NCI-H345 (cell line): Measurements from ENCODE around the gene RBL2.
"Not testable (repeated sequence)": the region's sequence is repeated elsewhere in the genome, so short reads cannot be mapped to it uniquely, and the experiment has no call there.

ENCODE experiments used
- DNase-seq: peaks from one replicate; lab custom pipeline; 2025; lab: John Stamatoyannopoulos, UW

RBL2 gene

DNA sequence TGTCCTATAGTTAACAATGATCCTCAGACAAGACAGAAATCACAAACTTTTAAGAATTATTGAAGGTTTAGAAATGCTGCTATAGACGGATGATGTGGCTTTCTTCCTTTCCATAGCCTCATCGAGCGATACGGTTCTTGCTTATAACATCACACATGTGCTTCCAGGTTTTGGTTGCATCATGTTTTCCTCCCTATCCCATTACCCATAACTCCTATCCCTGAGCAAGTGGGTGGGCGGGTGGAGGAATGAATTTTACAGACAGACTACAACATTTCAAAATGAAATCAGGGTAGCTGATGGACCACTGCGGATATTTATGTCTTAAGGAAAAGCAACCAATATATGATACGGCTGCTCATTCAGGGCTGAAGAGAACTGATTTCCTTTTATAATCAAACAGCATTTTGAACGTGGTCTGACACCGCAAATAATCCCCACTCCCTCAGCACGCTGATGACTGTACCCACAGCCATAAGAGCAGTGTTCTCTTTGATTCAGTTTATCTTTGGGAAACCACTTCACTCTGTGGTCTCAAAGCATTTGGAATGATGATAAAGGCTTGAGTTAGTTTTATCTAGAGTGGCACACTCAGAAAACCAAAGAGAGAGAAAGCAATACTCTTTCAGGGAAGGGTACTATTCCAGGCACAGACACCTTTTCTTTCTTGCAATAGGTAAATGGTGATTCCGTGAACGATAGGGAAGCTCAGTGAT lies 73.4 kb downstream of the RBL2 start:
- DNase-seq: no peak

DNA sequence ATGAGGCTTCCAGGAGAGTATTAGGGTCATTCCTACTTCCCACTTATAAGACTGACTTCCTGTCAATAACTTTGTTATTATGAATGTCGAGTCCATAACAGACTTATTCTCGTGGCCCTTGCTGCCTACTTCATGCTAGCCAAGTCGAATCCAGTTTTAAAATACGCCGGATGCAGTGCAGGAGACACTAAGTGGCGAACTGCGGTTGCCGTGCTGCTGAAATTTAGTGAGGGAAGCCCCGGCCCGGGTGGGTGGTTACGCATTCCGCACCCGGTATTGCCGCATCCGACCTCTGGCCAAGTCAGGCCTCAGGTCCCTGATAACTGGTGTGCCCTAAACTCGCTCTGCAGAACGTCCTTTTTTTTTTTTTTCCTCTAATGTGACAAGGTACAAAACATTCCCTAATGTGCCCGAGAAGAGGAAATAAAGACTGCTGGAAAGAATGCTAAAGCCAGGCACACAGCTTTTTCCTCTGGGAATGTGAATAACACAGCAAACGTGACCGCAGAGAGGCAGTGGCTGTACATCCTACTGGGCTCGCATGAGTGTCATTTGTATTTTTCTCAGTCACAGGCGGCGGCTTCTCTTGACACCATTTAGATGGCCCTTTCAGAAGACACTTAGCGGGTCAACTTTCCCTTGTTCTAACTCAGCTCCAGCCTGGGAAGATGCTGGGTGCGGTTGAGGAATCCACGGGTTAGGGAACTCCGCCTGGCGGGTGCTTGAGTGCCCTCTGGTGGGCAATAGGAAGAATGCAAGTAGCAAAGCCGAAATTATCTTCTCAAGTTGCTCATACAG lies 75.8 kb downstream of the RBL2 start:
- peak; percentile 38 for DNase-seq

DNA sequence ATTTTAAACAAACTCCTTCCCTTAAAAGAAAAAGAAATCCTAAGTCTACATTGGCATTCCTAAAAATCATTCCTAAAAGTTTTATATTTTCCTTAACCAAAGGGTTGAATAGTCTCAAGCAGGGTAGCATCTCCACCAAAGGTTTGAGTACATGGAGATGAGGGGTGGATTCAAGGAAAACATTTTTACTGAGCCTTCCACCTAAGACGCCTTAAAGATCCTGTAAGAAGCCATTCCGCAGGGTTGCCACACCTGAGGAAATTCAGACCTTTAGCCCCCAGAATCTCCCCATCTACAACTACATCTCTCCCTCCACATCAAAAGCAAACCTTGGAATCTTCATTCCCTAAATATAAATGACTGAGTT lies 76.4 kb downstream of the RBL2 start:
- DNase-seq: no peak

DNA sequence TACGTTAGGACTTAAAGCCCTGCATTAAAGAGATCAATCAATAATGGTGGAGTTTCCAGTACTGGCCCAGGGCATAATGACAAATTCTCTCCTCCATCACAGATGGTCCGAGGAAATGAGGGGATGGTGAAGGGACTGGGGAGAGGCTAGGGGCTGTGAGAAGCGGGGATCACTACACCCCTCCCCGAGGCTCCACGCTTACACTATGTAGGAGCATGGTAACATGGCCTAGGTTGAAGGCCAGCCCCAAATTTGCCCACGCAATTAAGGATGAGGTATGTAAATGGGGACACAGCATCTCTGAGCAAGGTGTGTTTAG lies 76.8 kb downstream of the RBL2 start:
- no peak for DNase-seq

DNA sequence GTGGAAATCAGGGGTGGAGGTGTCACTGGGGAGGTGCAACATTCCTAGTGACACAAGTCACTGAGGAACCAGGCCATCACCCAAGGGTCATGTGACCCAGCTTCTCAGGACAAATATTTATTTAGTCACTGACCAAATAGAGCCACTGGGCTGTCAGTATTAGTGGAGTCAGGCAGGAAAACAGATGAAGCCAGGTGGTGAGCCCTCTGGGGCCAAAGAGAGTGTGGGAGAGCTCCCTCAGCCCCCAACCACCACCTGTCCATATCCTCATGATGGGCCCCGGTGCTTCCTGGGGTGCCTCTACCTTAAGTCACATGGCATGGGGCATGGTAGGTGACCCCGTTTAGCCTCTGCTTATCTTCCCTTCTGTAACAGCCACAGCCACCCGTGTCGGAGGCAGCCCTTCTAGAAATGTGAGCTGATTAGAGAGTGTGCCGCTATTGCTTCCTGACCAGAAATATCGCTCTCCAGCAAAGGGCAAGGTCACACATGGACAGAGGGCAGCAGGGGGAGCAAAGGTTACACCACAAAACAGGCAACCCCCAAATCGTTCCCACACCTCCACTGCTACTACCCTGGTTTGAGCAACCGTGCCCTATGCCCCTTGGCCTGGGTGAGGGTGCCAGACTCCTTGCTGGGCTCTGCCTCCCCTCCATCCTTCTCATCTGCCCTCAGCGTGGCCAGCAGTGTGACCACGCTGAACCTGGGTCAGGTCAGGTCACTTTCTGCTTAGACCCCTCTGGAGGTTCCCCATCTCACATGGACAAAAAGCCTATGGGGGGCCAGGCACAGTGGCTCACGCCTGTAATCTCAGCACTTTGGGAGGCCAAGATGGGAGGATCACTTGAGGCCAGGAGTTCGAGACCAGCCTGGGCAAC lies 77.4 kb downstream of the RBL2 start:
- DNase-seq: no peak

DNA sequence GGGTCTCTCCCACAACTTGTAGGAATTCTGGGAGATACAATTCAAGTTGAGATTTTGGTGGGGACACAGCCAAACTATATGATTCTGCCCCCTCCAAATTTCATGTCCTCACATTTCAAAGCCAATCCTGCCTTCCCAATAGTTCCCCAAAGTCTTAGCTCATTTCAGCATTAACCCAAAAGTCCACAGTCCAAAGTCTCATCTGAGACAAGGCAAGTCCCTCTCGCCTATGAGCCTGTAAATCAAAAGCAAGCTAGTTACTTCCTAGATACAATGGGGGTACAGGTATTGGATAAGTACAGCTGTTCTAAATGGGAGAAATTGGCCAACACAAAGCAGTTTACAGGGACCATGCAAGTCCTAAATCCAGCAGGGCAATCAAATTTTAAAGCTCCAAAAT lies 78.5 kb downstream of the RBL2 start:
- DNase-seq: not testable (repeated sequence)

DNA sequence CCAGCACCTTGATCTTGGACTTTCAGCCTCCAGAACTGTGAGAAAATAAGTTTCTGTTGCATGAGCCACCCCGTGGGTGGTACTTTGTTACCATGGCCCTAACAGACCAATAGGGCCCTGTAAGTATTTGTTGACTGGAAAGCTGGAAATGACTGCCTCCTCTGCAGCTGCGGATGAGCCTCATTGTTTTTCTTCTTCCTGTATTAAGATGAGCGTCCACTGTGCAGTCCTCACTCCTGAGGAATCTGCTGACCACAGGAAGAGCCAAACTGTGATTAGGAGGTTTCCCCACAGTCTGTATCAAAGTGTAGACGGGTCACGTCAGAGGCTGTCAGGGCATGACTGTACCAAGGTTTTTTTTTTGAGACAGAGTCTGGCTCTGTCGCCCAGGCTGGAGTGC lies 81.0 kb downstream of the RBL2 start:
- DNase-seq: no peak

DNA sequence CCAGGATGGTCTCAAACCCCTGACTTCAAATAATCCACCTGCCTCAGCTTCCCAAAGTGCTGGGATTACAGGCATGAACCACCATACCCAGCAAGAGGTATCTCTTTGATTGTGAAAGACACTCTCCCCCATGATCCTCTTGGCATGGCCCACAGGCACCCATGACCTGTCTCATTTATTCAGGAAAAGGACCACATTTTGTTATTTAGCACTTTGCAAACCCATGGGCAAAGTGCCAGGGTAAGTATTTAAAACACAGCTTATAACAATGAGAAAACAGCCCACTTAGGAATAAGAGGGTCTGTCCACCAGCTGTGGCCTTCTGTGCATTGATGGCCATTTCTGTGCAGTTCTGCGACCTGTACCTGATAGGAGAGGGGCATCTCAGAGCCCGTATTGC lies 81.5 kb downstream of the RBL2 start:
- DNase-seq: no peak

DNA sequence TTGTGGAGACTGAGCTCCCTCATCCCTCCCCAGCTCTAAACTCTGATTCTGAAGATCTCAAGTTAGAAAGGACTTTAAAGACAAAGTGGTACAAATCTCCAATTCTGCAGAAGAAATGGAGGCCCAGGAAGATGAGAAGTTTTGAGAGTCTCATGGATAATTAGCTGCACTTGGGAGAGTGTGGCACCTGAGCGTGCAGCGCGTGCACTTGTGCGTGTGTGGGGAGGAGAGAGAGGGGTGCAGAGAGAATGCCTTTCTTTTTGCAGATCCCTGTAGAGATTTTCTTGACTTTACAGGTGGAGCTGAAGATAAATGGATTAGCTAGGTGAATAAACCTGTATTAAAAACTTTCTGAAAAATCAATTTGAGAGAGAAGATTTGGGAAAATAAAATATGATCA lies 83.6 kb downstream of the RBL2 start:
- no peak for DNase-seq

DNA sequence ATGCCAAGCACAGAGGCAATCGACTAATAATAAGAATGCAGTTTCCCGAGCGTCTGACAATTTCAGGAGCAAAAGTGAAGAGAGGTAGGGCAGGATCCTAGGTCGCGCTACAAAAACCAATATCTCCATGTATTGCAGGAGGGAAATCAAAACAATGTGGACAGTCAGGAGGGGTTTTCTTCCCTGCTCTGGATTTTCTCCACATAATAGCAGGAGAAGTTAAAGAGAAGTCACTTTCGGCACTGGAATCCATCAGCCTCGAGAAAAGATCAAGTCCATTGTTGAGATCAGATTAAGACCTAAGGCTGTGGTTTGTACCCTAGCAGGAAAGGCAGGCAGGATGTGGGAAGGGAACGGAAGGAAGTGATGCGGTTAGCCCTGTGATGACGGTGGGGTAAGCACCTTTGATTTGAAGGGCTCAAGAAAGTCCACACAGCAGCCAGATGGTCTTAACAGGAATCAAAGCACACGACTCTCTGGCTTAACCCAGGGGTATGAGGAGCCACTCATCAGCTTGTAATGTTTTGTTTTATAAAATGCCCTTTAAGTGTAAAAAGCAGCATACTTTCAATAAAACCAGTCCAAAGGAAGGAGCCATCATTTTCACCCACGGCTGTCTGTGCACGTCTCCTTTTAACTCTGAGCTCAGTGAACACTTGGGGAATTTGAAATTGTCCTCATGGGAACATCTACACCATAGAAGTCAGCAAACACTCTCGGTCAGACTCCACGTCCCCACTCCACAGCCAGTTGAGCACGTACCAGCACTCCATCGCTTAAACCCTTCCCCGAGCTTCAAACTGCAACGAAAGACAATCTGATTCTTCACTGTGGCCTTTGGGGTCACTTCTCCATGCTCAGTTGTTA lies 84.5 kb downstream of the RBL2 start:
- DNase-seq: no peak

DNA sequence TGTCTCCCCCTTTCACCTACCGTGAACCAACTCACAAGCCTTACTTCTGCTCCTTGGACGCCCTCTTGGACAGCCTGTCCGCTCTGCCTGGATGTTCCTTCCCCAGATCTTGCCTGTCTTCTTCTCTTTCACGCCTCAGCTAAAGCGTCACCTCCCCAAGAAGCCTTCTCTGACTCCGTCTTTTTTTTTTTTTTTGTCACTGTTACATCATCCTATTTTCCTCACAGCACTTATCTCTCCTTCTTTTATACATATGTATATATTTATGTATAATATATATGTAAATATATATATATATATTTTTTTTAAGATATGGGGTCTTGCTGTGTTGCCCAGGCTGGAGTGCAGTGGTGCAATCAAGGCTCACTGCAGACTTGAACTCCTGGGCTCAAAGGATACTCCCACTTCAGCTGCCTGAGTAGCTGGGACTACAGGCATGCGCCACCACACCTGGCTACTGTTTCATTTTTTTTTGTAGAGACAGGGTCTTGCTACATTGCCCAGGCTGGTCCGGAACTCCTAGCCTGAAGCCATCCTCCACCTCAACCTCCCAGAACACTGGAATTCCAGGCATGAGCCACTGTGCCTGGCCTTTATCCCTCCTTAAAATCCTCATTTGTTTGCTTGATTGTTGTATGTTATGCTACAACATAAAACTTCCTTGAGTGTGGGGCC lies 85.3 kb downstream of the RBL2 start:
- no peak for DNase-seq

DNA sequence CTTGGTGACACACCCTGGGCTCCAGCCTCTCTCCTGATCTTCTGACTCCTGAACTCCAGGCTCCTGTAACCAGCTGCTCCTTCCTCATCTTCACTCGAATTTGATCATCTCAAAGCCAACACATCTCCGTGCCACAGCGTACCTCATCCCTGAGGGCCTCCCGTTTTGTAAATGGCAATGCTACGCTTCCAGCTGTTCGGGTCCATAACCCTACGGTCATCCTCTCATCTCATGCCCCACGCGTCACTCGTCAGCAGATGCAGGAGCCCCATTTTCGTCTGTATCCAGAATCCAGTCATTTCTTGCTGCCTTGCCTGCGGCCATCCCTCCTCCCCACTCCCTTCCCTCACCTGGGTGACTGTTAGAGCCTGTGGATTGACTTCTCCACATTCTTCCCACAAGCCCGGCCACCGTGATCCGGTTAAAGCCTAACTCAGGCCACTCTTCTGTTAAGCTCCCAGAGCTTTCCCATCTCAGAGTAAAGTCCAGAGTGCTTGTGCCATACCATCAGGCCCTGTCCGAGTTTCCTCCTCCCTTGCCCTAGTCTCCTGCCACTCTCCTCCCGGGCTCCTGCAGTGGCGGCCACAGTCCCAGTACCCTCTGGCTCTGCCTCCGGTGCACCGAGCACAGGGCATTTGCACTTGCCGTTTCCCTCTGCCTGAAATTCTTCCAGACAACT lies 89.0 kb downstream of the RBL2 start:
- no peak for DNase-seq

DNA sequence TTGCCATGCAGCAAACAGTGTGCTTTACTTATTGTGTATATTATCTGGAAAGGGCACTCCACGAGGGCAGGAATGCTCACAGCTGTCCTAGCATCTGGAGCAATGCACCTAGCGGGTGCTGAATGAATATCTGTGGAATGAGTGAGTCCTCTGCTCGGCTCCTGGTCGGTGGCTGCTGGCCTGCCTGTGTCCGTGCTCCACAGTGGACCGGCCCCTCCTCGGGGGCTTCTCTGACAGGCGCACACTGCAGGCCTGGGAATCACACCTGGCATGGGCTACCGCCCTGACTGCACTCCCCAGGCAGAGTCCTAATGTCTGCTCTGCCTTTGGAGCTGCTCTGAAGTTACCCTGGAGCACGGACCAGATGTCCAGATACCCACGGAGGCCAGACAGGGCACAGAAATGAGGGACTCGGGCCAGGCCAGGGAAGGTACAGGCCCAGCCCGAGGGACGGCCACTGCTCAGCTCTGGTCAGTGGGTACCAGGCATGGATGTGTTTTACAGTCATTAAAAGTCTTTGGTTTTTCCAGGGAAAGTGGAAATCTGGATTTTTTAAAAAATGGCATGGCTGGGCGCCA lies 89.8 kb downstream of the RBL2 start:
- no peak for DNase-seq

DNA sequence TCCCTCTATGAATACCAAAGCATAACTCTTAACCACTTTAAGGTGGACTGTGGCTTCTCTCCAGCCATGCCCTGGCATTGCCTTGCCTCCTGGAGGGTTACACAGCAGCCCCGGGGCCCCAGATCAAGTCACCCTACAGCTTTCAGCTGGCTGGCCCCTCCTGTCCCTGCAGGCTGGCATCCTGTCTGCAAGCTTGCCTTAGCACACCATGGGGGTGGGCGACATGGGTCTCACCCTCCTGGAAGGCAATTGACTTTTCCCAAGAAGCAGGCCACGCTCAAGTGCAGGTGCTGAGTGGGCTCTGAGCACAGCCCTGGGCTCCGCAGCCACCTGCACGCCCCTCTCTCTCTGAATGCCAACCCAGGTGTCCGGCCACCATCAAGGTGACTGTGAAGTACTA lies 94.5 kb downstream of the RBL2 start:
- no peak for DNase-seq

DNA sequence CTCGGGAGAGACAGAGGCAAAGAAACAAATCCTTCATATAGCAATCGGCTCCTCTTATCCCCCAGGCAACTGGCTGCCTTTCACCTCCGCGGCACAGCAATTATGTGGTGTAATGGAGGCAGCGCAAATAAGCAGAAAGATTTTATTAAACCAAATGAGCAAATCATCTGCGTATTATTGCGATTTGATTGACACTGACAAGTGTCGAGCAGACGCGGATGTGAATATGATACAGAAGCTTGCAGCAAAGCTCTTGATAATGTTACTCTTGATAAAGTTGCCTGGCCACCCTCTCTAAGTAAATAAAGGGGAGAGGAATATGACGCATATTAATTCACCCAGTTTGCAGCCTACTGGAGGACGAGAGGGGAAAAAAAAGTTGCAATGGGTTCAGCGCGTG lies 95.2 kb downstream of the RBL2 start:
- DNase-seq: no peak

DNA sequence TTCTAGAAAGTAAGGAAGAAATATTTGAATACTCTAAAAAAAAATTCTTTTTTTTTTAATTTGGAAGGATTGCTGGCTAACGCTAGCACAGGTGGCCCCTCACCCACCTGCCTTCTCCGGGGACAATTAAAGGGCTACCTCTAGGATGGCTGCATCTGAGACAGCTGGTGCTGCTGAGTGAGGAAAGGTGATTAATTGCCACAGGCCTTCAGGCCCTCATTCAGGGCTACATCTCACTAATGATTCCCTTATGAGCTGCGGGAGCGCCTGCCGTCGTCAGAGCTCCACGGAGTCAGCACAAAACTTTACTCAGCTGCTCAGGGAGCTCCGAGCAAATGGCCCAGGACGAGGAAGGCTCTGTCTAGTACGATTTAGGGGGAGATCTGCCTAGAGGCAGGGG lies 95.8 kb downstream of the RBL2 start:
- DNase-seq: no peak

DNA sequence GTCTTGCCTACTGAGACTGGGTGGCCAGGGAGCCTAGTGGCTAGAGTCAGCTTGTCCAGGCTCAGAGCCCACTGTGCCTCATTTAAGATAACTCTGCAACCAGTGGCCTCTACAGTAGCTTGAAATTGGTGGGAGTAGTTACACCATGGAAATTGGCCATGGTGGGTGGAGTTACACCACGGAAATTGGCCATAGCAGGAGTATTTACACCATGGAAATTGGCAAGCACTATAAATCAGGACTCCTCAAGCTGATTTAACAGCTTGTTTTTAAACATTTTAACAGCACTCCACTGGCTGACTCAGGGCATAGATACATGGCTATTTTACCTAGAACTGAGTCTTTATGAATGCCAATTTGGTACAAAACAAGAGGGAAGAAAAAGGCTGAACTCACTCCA lies 96.5 kb downstream of the RBL2 start:
- DNase-seq: no peak

DNA sequence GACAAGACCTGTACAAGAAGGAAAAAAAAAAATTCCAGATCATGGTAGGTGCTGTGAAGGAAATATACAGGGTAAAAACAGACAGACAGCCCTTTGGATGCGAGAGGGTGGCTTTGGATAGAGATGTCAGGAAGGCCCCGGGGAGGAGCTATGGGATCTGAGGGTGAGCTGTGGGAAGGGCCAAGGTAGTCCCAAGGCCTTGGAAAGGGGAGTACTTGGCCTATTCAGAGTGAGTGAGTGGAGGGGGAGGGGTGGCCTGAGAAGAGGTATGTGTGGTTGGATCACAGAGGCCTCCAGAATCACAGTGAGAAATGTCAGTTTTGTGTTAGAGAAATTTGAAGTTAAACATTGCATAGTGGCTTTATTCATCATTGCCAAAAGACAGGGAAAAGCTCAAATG lies 99.9 kb downstream of the RBL2 start:
- no peak for DNase-seq

DNA sequence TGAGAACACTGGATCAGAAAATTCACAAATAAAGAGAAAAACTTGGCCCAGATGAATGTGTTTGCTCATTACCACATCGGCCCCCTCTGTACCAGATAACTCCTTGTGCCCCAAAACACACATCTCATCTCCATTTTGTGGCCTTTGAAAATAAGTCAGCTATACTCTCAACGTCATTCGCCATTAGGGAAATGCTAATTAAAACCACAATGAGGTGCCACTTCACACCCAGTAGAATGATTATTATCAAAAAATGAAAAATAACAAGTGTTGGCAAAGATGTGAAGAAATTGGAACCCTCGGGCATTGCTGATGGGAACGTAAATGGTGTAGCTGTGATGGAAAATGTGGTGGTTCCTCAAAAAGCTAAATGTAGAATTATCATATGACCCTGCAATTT lies 103.4 kb downstream of the RBL2 start:
- no peak for DNase-seq

DNA sequence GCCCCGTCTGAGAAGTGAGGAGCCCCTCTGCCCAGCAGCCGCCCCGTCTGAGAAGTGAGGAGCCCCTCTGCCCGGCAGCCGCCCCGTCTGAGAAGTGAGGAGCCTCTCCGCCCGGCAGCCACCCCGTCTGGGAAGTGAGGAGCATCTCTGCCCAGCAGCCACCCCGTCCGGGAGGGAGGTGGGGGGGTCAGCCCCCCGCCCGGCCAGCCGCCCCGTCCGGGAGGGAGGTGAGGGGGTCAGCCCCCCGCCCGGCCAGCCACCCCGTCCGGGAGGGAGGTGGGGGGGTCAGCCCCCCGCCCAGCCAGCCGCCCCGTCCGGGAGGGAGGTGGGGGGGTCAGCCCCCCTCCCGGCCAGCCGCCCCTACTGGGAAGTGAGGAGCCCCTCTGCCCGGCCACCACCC lies 105.1 kb downstream of the RBL2 start:
- not testable (repeated sequence) for DNase-seq
